A549 (cell line): ENCODE data around the gene RPL5. TPM values are rescaled to one million over a fixed set of nuclear protein-coding genes. Genes with fewer than 3 reads are reported as not detected.

Source experiments
- ATAC-seq, 2 experiments: fragments of 200-7000 bp in 1 of 2; fragments of >200 bp in 1 of 2; cut with Nextera tagmentation in 1 of 2; cut with Tn5 transposase in 1 of 2; 3 replicates each; pipeline versions ENCODE4 v1.8.0 to v1.9.1; 2018 to 2020; ENCODE audit warnings: mild to moderate bottlenecking in 1 of 2, moderate library complexity in 1 of 2
- CTCF ChIA-PET: fragments of 300-600 bp; sonication (Branson Sonifier 250); formaldehyde crosslinking; extraction: SDS; loops from one replicate; lab custom pipeline; 2021; ENCODE audit warnings: antibody characterized with exemption, inconsistent platforms; lab: Yijun Ruan, JAX
- POLR2A ChIA-PET: fragments of 350-600 bp; formaldehyde crosslinking; extraction: SDS; loops from one replicate; lab custom pipeline; 2021; ENCODE audit warnings: antibody characterized with exemption, inconsistent platforms; lab: Yijun Ruan, JAX
- DNase-seq, 2 experiments: peaks; one replicate each; pipeline versions ENCODE4 v3.0.0 to v3.0.0-alpha.2; 2011 to 2016; ENCODE audit warnings: low read depth in 1 of 2, low spot score in 1 of 2
- FAIRE-seq: peaks from 2 replicates; lab custom pipeline; 2011; peaks lifted over from hg19 to GRCh38; lab: Jason Lieb, UNC
- H3K27ac ChIP-seq, 2 experiments: fragments of >200 bp; sonication (Bioruptor Twin); formaldehyde crosslinking; 3 replicates each; pipeline ENCODE4 v1.5.1; 2016 to 2017
- H3K4me1 ChIP-seq: fragments of >200 bp; sonication (Bioruptor Twin); formaldehyde crosslinking; 3 replicates; pipeline ENCODE4 v1.6.1; 2016
- H3K4me2 ChIP-seq: fragments of >200 bp; sonication (Bioruptor Twin); formaldehyde crosslinking; 3 replicates; pipeline ENCODE4 v1.6.1; 2016
- H3K4me3 ChIP-seq: fragments of >200 bp; sonication (Bioruptor Twin); formaldehyde crosslinking; 3 replicates; pipeline ENCODE4 v1.5.1; 2016
- H3K9me3 ChIP-seq: fragments of >200 bp; sonication (Bioruptor Twin); formaldehyde crosslinking; 3 replicates; pipeline ENCODE4 v1.6.1; 2016
- CBX8 ChIP-seq: fragments of 200-600 bp; sonication (generic); IDR thresholded peaks from 2 replicates; pipeline ENCODE4 v1.6.1; 2016
- CTCF ChIP-seq: fragments of >200 bp; sonication (Bioruptor Twin); formaldehyde crosslinking; IDR thresholded peaks from 3 replicates; pipeline ENCODE4 v1.5.1; 2016
- EHMT2 ChIP-seq: fragments of 200-600 bp; sonication (generic); IDR thresholded peaks from 2 replicates; pipeline ENCODE4 v1.6.1; 2016; ENCODE audit warnings: antibody characterized with exemption, low read depth, mild to moderate bottlenecking, moderate library complexity
- ELK1 ChIP-seq: fragments of 150-350 bp; IDR thresholded peaks from 2 replicates; pipeline ENCODE4 v1.6.1; 2014; ENCODE audit warnings: low read depth, mild to moderate bottlenecking, low read length
- FOSL2 ChIP-seq, 2 experiments: fragments of 450-650 bp in 1 of 2; fragments of >200 bp in 1 of 2; sonication (Bioruptor Twin) in 1 of 2; formaldehyde crosslinking; IDR thresholded peaks; 2 replicates each; pipeline versions ENCODE4 v1.5.0 to v1.6.1; 2016 to 2020; ENCODE audit warnings: mild to moderate bottlenecking in 1 of 2, moderate library complexity in 1 of 2
- HES2 ChIP-seq: fragments of >200 bp; sonication (Bioruptor Twin); formaldehyde crosslinking; IDR thresholded peaks from 2 replicates; pipeline ENCODE4 v1.6.1; 2016
- HOXA7 ChIP-seq: fragments of 250-450 bp; sonication (Bioruptor Pico); IDR thresholded peaks from 2 replicates; pipeline ENCODE4 v1.5.0; 2020; ENCODE audit warnings: mild to moderate bottlenecking, moderate library complexity
- MAFK ChIP-seq: fragments of 450-650 bp; IDR thresholded peaks from 2 replicates; pipeline ENCODE4 v1.6.1; 2014; ENCODE audit not compliant: partially characterized antibody
- MAZ ChIP-seq: fragments of 150-350 bp; IDR thresholded peaks from 2 replicates; pipeline ENCODE4 v1.6.1; 2014; ENCODE audit warnings: antibody characterized with exemption, low read depth, low read length, borderline replicate concordance
- NFE2L2 ChIP-seq: fragments of 150-350 bp; conservative IDR thresholded peaks from 2 replicates; pipeline ENCODE4 v1.6.1; 2014; ENCODE audit warnings: low read length
- PBX3 ChIP-seq: IDR thresholded peaks from 2 replicates; pipeline ENCODE4 v1.6.1; 2012
- PHF8 ChIP-seq: fragments of 200-600 bp; sonication (generic); IDR thresholded peaks from 2 replicates; pipeline ENCODE4 v1.6.1; 2016; ENCODE audit warnings: low read depth, mild to moderate bottlenecking, antibody characterized with exemption, moderate library complexity, borderline replicate concordance
- RARB ChIP-seq: fragments of 250-450 bp; sonication (Bioruptor Pico); IDR thresholded peaks from 2 replicates; pipeline ENCODE4 v1.8.0; 2021; ENCODE audit warnings: mild to moderate bottlenecking, moderate library complexity
- REST ChIP-seq: fragments of 200-600 bp; sonication (generic); IDR thresholded peaks from 2 replicates; pipeline ENCODE4 v1.6.1; 2016; ENCODE audit warnings: antibody characterized with exemption, mild to moderate bottlenecking, moderate library complexity
- RNF2 ChIP-seq: fragments of 200-600 bp; sonication (generic); IDR thresholded peaks from 2 replicates; pipeline ENCODE4 v1.6.1; 2016; ENCODE audit warnings: low read depth, mild to moderate bottlenecking, antibody characterized with exemption, moderate library complexity, borderline replicate concordance
- SREBF2 ChIP-seq: fragments of 450-650 bp; IDR thresholded peaks from 2 replicates; pipeline ENCODE4 v1.6.1; 2014; ENCODE audit warnings: mild to moderate bottlenecking, moderate library complexity
- TP53 ChIP-seq: fragments of 250-450 bp; sonication (Bioruptor Pico); IDR thresholded peaks from 2 replicates; pipeline ENCODE4 v1.5.0; 2021; ENCODE audit warnings: mild to moderate bottlenecking, moderate library complexity
- USF2 ChIP-seq: fragments of 450-650 bp; IDR thresholded peaks from 2 replicates; pipeline ENCODE4 v1.6.1; 2014; ENCODE audit warnings: antibody characterized with exemption
- ZC3H11A ChIP-seq: fragments of 450-650 bp; IDR thresholded peaks from 2 replicates; pipeline ENCODE4 v1.6.1; 2014; ENCODE audit warnings: antibody characterized with exemption, mild to moderate bottlenecking
- WGBS: methylation state at CpG from one replicate; pipeline ENCODE4 v1.1.6; 2017; ENCODE audit errors: missing lambda C conversion rate; 5-methylcytosine and 5-hydroxymethylcytosine counted together
- polyA plus RNA-seq, 4 experiments: library from polyadenylated mRNA; depleted of rRNA in 3 of 4; stranded (reverse); fragments of >200 nt; fragmentation: RNase III in 1 of 4; extraction: RNeasy Plus Mini Kit Qiagen cat#74134 plus additional on column Dnase treatment in 1 of 4; gene quantifications; 2 replicates in 3 of 4; 3 replicates in 1 of 4; pipeline ENCODE4 v1.2.3, GENCODE V29; 2011 to 2017

Gene RPL5
- polyA plus RNA-seq, 2 of the 4 experiments (the other 2 are of a cell fraction), result 1,222 to 2,015 TPM

- H3K4me1 ChIP-seq, result peaks cover 4% of the 10 kb centered on the region; the same call in 1 of the 3 replicates
- CTCF ChIA-PET, result interaction anchor here (2.1 kb wide), 1 partner anchor 9 kb away, joined by 7 read pairs; the partner anchor contains the start of gene RPL5
- ATAC-seq (no peak; a peak in 1 of 6 replicates), FAIRE-seq (no peak), DNase-seq (no peak)
- H3K27ac ChIP-seq, result no peak overlapping the region
- H3K4me3 ChIP-seq, result no peak overlapping the region
- POLR2A ChIA-PET, result no interaction called here
- no peak for TF ChIP-seq NFE2L2
- no peak for TF ChIP-seq HOXA7 (CRISPR knock-in tag)
- TF ChIP-seq CBX8, result no peak
- no peak for TF ChIP-seq PBX3
- no peak for TF ChIP-seq RNF2
- no peak for TF ChIP-seq PHF8
- TF ChIP-seq HES2, result no peak
- no peak for TF ChIP-seq ELK1
- TF ChIP-seq ZC3H11A, result no peak
- H3K4me2 ChIP-seq, result no peak overlapping the region
- H3K9me3 ChIP-seq, result no peaks in the 10 kb centered on the region
- 94% methylated on average over 3 of the region's 3 CpGs for WGBS
These were observed 9.0 kb upstream of the RPL5 start for GRCh38 chr1:92822879-92823278.

- no peak overlapping the region for H3K4me3 ChIP-seq
- no peaks in the 10 kb centered on the region for H3K9me3 ChIP-seq
- FAIRE-seq (no peak), ATAC-seq (no peak), DNase-seq (peak in 1 of 2 experiments; percentile 33)
- H3K4me1 ChIP-seq, result peaks cover 4% of the 10 kb centered on the region; the same call in 1 of the 3 replicates
- H3K4me2 ChIP-seq, result no peak overlapping the region
- ChIA-PET POLR2A (no interaction called here), CTCF (interaction anchor here (0.9 to 1.8 kb wide), 2 partner anchors 8 to 167 kb away, joined by 3 to 8 read pairs; no protein-coding TSS in a partner anchor)
- TF ChIP-seq FOSL2 (IDR thresholded peaks at IDR 0.05) (no peak), FOSL2 (CRISPR knock-in tag; IDR thresholded peaks at IDR 0.05) (peak; percentile 29; the same call in 1 of the 2 replicates), TP53 (no peak)
- 41% methylated on average over 5 of the region's 6 CpGs for WGBS
- H3K27ac ChIP-seq, result no peak overlapping the region
These were observed 5.0 kb upstream of the RPL5 start for GRCh38 chr1:92826792-92827191.

GRCh38 chr1:92831368-92831761 is 475 bp upstream of the RPL5 start:
- Histone ChIP-seq H3K4me2 (peak overlapping the region; percentile 80), H3K4me3 (no peak overlapping the region), H3K4me1 (peaks cover 31% of the 10 kb centered on the region), H3K27ac (peak overlapping the region; percentile 60 to 98), H3K9me3 (no peaks in the 10 kb centered on the region)
- ChIA-PET POLR2A (interaction anchor here (0.5 to 1.9 kb wide), 13 partner anchors 11 to 249 kb away, joined by 3 to 13 read pairs (median 5); partner anchors contain the start of genes EVI5 and MTF2), CTCF (interaction anchor here (0.7 to 2.6 kb wide), 14 partner anchors 9 to 163 kb away, joined by 3 to 12 read pairs (median 4); partner anchors contain the start of gene EVI5)
- no peak for DNase-seq
- no peak for TF ChIP-seq FOSL2 (IDR thresholded peaks at IDR 0.05)
- TF ChIP-seq FOSL2 (CRISPR knock-in tag; IDR thresholded peaks at IDR 0.05), result no peak
- no peak for TF ChIP-seq SREBF2
- TF ChIP-seq RNF2, result no peak
- TF ChIP-seq EHMT2, result no peak
- no peak for TF ChIP-seq MAFK
- TF ChIP-seq RARB (CRISPR knock-in tag), result no peak
- TF ChIP-seq CTCF, result no peak
- no peak for TF ChIP-seq USF2
- TF ChIP-seq MAZ, result no peak
- TF ChIP-seq REST, result no peak
- FAIRE-seq, result no peak
- 35% methylated on average over 4 of the region's 4 CpGs for whole genome bisulfite sequencing
- ATAC-seq, result peak; percentile 26 to 38; a peak in 5 of 6 replicates
